ENCODE measurements around the gene GALNT15. TPM values are rescaled to one million over a fixed set of nuclear protein-coding genes. Genes with fewer than 3 reads are reported as not detected.

Gene GALNT15
- total and polyA plus RNA-seq, 2 donors from 2014 or later: 5.5 to 39.9 TPM

- no peak for DNase-seq
- H3K4me3 ChIP-seq (ENCODE audit: low read length in 3 of 3): peak overlapping the region; percentile 15 to 32 (median 22)
- no peak for FAIRE-seq
- H3K36me3 ChIP-seq (ENCODE audit: control insufficient read depth in 2 of 3, insufficient read depth in 3 of 3, low read length in 3 of 3): no peaks in the 10 kb centered on the region
- peaks cover 0 to 8% (median 3%) of the 10 kb centered on the region in 3 donors for H3K4me1 ChIP-seq (ENCODE audit: control insufficient read depth in 2 of 3, insufficient read depth in 2 of 3, low read depth in 1 of 3, low read length in 3 of 3)
- peaks cover 0 to 2% (median 0%) of the 10 kb centered on the region in 3 donors for H3K9me3 ChIP-seq (ENCODE audit: control insufficient read depth in 2 of 3, insufficient read depth in 1 of 3, low read length in 3 of 3)
- no peak overlapping the region for H3K9ac ChIP-seq (ENCODE audit: low read length in 3 of 3)
- H3K27me3 ChIP-seq (ENCODE audit: control insufficient read depth, insufficient read depth, low read length): no peaks in the 10 kb centered on the region
- no peak for TF ChIP-seq CTCF (IDR thresholded peaks at IDR 0.05; ENCODE audit: borderline replicate concordance, extremely low read depth, insufficient read depth)
- intact Hi-C loops (cut with DNase I): loop anchor here (5.0 kb wide), 1 partner anchor 130 kb away; no protein-coding TSS in a partner anchor
- no peak overlapping the region for H3K27ac ChIP-seq (ENCODE audit: low read depth in 2 of 2, low read length in 2 of 2)
These were observed 2.9 kb downstream of the GALNT15 start for GRCh38 chr3:16177382-16177781.

DNA sequence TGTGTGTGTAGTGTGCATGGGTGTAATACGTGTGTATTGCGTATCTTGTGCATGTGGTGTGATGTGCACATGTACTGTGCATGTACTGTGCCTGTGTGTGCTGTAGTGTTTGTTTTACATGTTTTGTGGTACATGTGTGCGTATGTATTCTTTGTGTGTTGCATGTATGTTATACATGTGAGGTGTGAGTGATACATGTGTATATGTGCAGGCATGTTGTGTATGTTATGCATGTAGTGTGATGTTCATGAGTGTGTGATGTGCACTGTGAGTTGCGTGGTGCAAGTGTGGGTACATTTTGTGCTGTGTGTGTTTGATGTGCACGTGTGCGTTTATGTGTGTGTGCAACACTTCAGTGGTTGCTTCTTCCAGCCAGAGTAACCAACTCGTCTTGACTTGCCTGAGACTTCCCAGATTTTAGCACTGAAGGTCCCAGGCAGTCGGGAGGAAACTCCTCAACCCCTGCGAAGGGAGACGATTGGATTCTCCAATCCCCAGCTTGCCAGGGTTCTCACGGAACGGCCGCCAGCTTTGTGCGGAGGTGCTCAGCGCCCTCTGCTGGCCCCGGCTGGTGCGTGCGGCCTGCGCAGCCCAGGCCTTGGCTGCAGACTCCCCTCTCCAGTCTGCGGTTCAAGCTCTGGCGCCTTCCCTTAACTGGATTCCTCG lies 3.6 kb downstream of the GALNT15 start:
- Histone ChIP-seq H3K4me3 (ENCODE audit: low read length in 3 of 3) (peak overlapping the region; percentile 15 to 32 (median 17)), H3K4me1 (ENCODE audit: control insufficient read depth in 2 of 3, insufficient read depth in 2 of 3, low read depth in 1 of 3, low read length in 3 of 3) (peaks cover 0 to 8% (median 3%) of the 10 kb centered on the region in 3 donors), H3K27ac (ENCODE audit: low read depth in 2 of 2, low read length in 2 of 2) (no peak overlapping the region), H3K27me3 (ENCODE audit: control insufficient read depth, insufficient read depth, low read length) (no peaks in the 10 kb centered on the region), H3K9ac (ENCODE audit: low read length in 3 of 3) (no peak overlapping the region), H3K36me3 (ENCODE audit: control insufficient read depth in 2 of 3, insufficient read depth in 3 of 3, low read length in 3 of 3) (no peaks in the 10 kb centered on the region), H3K9me3 (ENCODE audit: control insufficient read depth in 2 of 3, insufficient read depth in 1 of 3, low read length in 3 of 3) (peaks cover 0 to 2% (median 0%) of the 10 kb centered on the region in 3 donors)
- intact Hi-C loops (cut with DNase I): loop anchor here (5.0 kb wide), 1 partner anchor 131 kb away; no protein-coding TSS in a partner anchor
- peak; percentile 96 for TF ChIP-seq CTCF (IDR thresholded peaks at IDR 0.05; ENCODE audit: borderline replicate concordance, extremely low read depth, insufficient read depth)
- FAIRE-seq (no peak), DNase-seq (peak; percentile 83 to 91 (median 84))

- H3K9me3 ChIP-seq (ENCODE audit: control insufficient read depth in 2 of 3, insufficient read depth in 1 of 3, low read length in 3 of 3): peaks cover 0 to 2% (median 0%) of the 10 kb centered on the region in 3 donors
- DNase-seq: no peak
- H3K9ac ChIP-seq (ENCODE audit: low read length in 3 of 3): no peak overlapping the region
- no peak overlapping the region for H3K27ac ChIP-seq (ENCODE audit: low read depth in 2 of 2, low read length in 2 of 2)
- H3K4me1 ChIP-seq (ENCODE audit: control insufficient read depth in 2 of 3, insufficient read depth in 2 of 3, low read depth in 1 of 3, low read length in 3 of 3): peaks cover 0 to 8% (median 3%) of the 10 kb centered on the region in 3 donors
- no peak overlapping the region for H3K4me3 ChIP-seq (ENCODE audit: low read length in 3 of 3)
- TF ChIP-seq CTCF (IDR thresholded peaks at IDR 0.05; ENCODE audit: borderline replicate concordance, extremely low read depth, insufficient read depth): no peak
- H3K36me3 ChIP-seq (ENCODE audit: control insufficient read depth in 2 of 3, insufficient read depth in 3 of 3, low read length in 3 of 3): no peaks in the 10 kb centered on the region
- no peak for FAIRE-seq
- intact Hi-C loops (cut with DNase I): loop anchor here (5.0 kb wide), 1 partner anchor 131 kb away; no protein-coding TSS in a partner anchor
- no peaks in the 10 kb centered on the region for H3K27me3 ChIP-seq (ENCODE audit: control insufficient read depth, insufficient read depth, low read length)
These were observed 4.1 kb downstream of the GALNT15 start for GRCh38 chr3:16178628-16178988.
